Measurements from ENCODE around the gene CNTN6. TPM values are rescaled to one million over a fixed set of nuclear protein-coding genes. Genes with fewer than 3 reads are reported as not detected.

The CNTN6 gene
- total and polyA plus RNA-seq, 2 experiments from 2014 or later = not detected

DNA sequence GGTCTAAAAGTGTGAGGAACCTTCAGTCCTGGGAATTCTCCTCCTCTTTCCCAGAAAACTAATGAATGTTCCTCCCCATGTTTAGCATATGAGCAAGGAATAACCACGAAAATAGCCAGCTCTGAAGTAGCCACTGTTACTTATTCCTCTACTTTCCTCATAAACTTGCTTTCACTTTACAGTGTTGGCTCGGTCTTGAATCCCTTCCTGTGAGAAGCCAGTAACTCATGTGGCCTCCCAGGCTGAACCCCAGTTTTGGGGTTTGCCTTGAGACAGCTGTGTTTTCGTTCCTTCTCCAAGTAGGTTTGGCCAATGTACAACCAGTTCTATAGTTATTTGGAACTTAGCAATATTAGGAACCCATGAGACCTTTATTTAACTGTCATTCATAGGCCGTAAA lies 195.0 kb downstream of the CNTN6 start:
- H3K36me3 Mint-ChIP-seq (ENCODE audit: low read depth) = peaks cover 25% of the 10 kb centered on the region
- H3K4me1 Mint-ChIP-seq = no peaks in the 10 kb centered on the region
- no peaks in the 10 kb centered on the region for H4K20me1 ChIP-seq (replicated peaks; ENCODE audit: insufficient read depth)
- no peak for ATAC-seq
- H2AFZ ChIP-seq = no peak overlapping the region
- H3K27me3 ChIP-seq (ENCODE audit: insufficient read depth) = no peaks in the 10 kb centered on the region
- H3K4me3 Mint-ChIP-seq = no peak overlapping the region
- H3K27me3 Mint-ChIP-seq (ENCODE audit: insufficient read depth, low read depth, poor library complexity) = peaks cover 2% of the 10 kb centered on the region
- TF ChIP-seq JUNB (IDR thresholded peaks at IDR 0.05; ENCODE audit: unreplicated experiment) = no peak
- no peak for TF ChIP-seq EZH2phosphoT487 (IDR thresholded peaks at IDR 0.05; ENCODE audit: unreplicated experiment)
- no peak for TF ChIP-seq EZH2 (IDR thresholded peaks at IDR 0.05; ENCODE audit: low read depth, unreplicated experiment)
- TF ChIP-seq NANOG (IDR thresholded peaks at IDR 0.05; ENCODE audit: borderline replicate concordance) = no peak
- no peak overlapping the region for H3K4me3 ChIP-seq
- H3K79me2 ChIP-seq (replicated peaks; ENCODE audit: insufficient read depth) = no peaks in the 10 kb centered on the region
- H3K9me3 Mint-ChIP-seq = peaks cover 100% of the 10 kb centered on the region
- peaks cover 30% of the 10 kb centered on the region for H3K4me1 ChIP-seq (ENCODE audit: insufficient read depth)
- H3F3A ChIP-seq (replicated peaks; ENCODE audit: low read depth) = no peaks in the 10 kb centered on the region
- no peaks in the 10 kb centered on the region for H3K36me3 ChIP-seq (ENCODE audit: insufficient read depth)
- no peak overlapping the region for H3K27ac ChIP-seq (ENCODE audit: low read depth)
- H3K9me2 ChIP-seq (ENCODE audit: insufficient read depth) = peaks cover 12% of the 10 kb centered on the region; the same call in 1 of the 2 replicates
- DNase-seq (ENCODE audit: low spot score) = no peak
- no peak overlapping the region for H3K4me2 ChIP-seq
- no peak overlapping the region for H3K27ac Mint-ChIP-seq

- no peaks in the 10 kb centered on the region for H3K27me3 ChIP-seq (ENCODE audit: insufficient read depth)
- H3K27ac Mint-ChIP-seq = no peak overlapping the region
- H3K9me3 Mint-ChIP-seq = peaks cover 100% of the 10 kb centered on the region
- peaks cover 4% of the 10 kb centered on the region for H3K27me3 Mint-ChIP-seq (ENCODE audit: insufficient read depth, low read depth, poor library complexity)
- H3K4me3 ChIP-seq = no peak overlapping the region
- H3K79me2 ChIP-seq (replicated peaks; ENCODE audit: insufficient read depth) = no peaks in the 10 kb centered on the region
- no peaks in the 10 kb centered on the region for H3K36me3 ChIP-seq (ENCODE audit: insufficient read depth)
- no peak overlapping the region for H3K4me2 ChIP-seq
- peaks cover 41% of the 10 kb centered on the region for H3K4me1 ChIP-seq (ENCODE audit: insufficient read depth)
- no peaks in the 10 kb centered on the region for H4K20me1 ChIP-seq (replicated peaks; ENCODE audit: insufficient read depth)
- no peaks in the 10 kb centered on the region for H3F3A ChIP-seq (replicated peaks; ENCODE audit: low read depth)
- H3K4me3 Mint-ChIP-seq = no peak overlapping the region
- H2AFZ ChIP-seq = peak overlapping the region; percentile 19; the same call in 1 of the 2 replicates
- ATAC-seq (no peak), DNase-seq (ENCODE audit: low spot score) (no peak)
- H3K4me1 Mint-ChIP-seq = no peaks in the 10 kb centered on the region
- no peak overlapping the region for H3K27ac ChIP-seq (ENCODE audit: low read depth)
- peaks cover 30% of the 10 kb centered on the region for H3K36me3 Mint-ChIP-seq (ENCODE audit: low read depth)
- H3K9me2 ChIP-seq (ENCODE audit: insufficient read depth) = peaks cover 12% of the 10 kb centered on the region; the same call in 1 of the 2 replicates
- TF ChIP-seq ZNF114 (CRISPR knock-in tag; IDR thresholded peaks at IDR 0.05) (no peak), POLR2AphosphoS5 (IDR thresholded peaks at IDR 0.05; ENCODE audit: low read depth) (no peak), STAT1 (IDR thresholded peaks at IDR 0.05; ENCODE audit: unreplicated experiment) (no peak)
- TF ChIP-seq, protein P1, sequence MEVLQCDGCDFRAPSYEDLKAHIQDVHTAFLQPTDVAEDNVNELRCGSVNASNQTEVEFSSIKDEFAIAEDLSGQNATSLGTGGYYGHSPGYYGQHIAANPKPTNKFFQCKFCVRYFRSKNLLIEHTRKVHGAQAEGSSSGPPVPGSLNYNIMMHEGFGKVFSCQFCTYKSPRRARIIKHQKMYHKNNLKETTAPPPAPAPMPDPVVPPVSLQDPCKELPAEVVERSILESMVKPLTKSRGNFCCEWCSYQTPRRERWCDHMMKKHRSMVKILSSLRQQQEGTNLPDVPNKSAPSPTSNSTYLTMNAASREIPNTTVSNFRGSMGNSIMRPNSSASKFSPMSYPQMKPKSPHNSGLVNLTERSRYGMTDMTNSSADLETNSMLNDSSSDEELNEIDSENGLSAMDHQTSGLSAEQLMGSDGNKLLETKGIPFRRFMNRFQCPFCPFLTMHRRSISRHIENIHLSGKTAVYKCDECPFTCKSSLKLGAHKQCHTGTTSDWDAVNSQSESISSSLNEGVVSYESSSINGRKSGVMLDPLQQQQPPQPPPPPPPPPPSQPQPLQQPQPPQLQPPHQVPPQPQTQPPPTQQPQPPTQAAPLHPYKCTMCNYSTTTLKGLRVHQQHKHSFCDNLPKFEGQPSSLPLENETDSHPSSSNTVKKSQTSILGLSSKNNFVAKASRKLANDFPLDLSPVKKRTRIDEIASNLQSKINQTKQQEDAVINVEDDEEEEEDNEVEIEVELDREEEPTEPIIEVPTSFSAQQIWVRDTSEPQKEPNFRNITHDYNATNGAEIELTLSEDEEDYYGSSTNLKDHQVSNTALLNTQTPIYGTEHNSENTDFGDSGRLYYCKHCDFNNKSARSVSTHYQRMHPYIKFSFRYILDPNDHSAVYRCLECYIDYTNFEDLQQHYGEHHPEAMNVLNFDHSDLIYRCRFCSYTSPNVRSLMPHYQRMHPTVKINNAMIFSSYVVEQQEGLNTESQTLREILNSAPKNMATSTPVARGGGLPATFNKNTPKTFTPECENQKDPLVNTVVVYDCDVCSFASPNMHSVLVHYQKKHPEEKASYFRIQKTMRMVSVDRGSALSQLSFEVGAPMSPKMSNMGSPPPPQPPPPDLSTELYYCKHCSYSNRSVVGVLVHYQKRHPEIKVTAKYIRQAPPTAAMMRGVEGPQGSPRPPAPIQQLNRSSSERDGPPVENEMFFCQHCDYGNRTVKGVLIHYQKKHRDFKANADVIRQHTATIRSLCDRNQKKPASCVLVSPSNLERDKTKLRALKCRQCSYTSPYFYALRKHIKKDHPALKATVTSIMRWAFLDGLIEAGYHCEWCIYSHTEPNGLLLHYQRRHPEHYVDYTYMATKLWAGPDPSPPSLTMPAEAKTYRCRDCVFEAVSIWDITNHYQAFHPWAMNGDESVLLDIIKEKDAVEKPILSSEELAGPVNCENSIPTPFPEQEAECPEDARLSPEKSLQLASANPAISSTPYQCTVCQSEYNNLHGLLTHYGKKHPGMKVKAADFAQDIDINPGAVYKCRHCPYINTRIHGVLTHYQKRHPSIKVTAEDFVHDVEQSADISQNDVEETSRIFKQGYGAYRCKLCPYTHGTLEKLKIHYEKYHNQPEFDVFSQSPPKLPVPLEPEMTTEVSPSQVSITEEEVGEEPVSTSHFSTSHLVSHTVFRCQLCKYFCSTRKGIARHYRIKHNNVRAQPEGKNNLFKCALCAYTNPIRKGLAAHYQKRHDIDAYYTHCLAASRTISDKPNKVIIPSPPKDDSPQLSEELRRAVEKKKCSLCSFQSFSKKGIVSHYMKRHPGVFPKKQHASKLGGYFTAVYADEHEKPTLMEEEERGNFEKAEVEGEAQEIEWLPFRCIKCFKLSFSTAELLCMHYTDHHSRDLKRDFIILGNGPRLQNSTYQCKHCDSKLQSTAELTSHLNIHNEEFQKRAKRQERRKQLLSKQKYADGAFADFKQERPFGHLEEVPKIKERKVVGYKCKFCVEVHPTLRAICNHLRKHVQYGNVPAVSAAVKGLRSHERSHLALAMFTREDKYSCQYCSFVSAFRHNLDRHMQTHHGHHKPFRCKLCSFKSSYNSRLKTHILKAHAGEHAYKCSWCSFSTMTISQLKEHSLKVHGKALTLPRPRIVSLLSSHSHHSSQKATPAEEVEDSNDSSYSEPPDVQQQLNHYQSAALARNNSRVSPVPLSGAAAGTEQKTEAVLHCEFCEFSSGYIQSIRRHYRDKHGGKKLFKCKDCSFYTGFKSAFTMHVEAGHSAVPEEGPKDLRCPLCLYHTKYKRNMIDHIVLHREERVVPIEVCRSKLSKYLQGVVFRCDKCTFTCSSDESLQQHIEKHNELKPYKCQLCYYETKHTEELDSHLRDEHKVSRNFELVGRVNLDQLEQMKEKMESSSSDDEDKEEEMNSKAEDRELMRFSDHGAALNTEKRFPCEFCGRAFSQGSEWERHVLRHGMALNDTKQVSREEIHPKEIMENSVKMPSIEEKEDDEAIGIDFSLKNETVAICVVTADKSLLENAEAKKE (CRISPR knock-in tag; IDR thresholded peaks at IDR 0.05) = no peak
- TF ChIP-seq, protein P2, sequence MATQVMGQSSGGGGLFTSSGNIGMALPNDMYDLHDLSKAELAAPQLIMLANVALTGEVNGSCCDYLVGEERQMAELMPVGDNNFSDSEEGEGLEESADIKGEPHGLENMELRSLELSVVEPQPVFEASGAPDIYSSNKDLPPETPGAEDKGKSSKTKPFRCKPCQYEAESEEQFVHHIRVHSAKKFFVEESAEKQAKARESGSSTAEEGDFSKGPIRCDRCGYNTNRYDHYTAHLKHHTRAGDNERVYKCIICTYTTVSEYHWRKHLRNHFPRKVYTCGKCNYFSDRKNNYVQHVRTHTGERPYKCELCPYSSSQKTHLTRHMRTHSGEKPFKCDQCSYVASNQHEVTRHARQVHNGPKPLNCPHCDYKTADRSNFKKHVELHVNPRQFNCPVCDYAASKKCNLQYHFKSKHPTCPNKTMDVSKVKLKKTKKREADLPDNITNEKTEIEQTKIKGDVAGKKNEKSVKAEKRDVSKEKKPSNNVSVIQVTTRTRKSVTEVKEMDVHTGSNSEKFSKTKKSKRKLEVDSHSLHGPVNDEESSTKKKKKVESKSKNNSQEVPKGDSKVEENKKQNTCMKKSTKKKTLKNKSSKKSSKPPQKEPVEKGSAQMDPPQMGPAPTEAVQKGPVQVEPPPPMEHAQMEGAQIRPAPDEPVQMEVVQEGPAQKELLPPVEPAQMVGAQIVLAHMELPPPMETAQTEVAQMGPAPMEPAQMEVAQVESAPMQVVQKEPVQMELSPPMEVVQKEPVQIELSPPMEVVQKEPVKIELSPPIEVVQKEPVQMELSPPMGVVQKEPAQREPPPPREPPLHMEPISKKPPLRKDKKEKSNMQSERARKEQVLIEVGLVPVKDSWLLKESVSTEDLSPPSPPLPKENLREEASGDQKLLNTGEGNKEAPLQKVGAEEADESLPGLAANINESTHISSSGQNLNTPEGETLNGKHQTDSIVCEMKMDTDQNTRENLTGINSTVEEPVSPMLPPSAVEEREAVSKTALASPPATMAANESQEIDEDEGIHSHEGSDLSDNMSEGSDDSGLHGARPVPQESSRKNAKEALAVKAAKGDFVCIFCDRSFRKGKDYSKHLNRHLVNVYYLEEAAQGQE (IDR thresholded peaks at IDR 0.05; ENCODE audit: unreplicated experiment) = no peak
- TF ChIP-seq, protein P3, sequence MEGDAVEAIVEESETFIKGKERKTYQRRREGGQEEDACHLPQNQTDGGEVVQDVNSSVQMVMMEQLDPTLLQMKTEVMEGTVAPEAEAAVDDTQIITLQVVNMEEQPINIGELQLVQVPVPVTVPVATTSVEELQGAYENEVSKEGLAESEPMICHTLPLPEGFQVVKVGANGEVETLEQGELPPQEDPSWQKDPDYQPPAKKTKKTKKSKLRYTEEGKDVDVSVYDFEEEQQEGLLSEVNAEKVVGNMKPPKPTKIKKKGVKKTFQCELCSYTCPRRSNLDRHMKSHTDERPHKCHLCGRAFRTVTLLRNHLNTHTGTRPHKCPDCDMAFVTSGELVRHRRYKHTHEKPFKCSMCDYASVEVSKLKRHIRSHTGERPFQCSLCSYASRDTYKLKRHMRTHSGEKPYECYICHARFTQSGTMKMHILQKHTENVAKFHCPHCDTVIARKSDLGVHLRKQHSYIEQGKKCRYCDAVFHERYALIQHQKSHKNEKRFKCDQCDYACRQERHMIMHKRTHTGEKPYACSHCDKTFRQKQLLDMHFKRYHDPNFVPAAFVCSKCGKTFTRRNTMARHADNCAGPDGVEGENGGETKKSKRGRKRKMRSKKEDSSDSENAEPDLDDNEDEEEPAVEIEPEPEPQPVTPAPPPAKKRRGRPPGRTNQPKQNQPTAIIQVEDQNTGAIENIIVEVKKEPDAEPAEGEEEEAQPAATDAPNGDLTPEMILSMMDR (conservative IDR thresholded peaks at IDR 0.05; ENCODE audit: low read depth in 2 of 2) = no peak
These were observed 196.1 kb downstream of the CNTN6 start for GRCh38 chr3:1288805-1289494.

Measured in GM23338 (cell line).